Neural crest cell (in vitro differentiated cells): ENCODE results near the gene NSDHL. TPM values are rescaled to one million over a fixed set of nuclear protein-coding genes. Genes with fewer than 3 reads are reported as not detected.

Source experiments
- DNase-seq: peaks from one replicate; pipeline ENCODE4 v3.0.0; 2021; ENCODE audit warnings: low read depth, mixed read lengths, low spot score
- H3K27ac Mint-ChIP-seq: one replicate; pipeline ENCODE4 v1.8.0; 2021; ENCODE audit warnings: mild to moderate bottlenecking, mixed read lengths; ENCODE audit not compliant: unreplicated experiment
- H3K27me3 Mint-ChIP-seq: 2 replicates; pipeline ENCODE4 v1.8.0; 2021; ENCODE audit warnings: low read depth, mild to moderate bottlenecking, mixed read lengths
- H3K36me3 Mint-ChIP-seq: 2 replicates; pipeline ENCODE4 v1.8.0; 2021; ENCODE audit warnings: low read depth, mild to moderate bottlenecking, mixed read lengths
- H3K4me1 Mint-ChIP-seq: 2 replicates; pipeline ENCODE4 v1.8.0; 2021; ENCODE audit warnings: mixed read lengths
- H3K4me3 Mint-ChIP-seq: one replicate; pipeline ENCODE4 v1.8.0; 2021; ENCODE audit warnings: mild to moderate bottlenecking, mixed read lengths
- H3K9me3 Mint-ChIP-seq: 2 replicates; pipeline ENCODE4 v1.8.0; 2021; ENCODE audit warnings: mixed read lengths
- total RNA-seq: library from RNA; stranded (reverse); gene quantifications from 2 replicates; pipeline ENCODE4 v1.2.1, GENCODE V29; 2021
- TF ChIP-seq, protein P1 (sequence below): fragments of 200-600 bp; sonication (generic); conservative IDR thresholded peaks from 2 replicates; pipeline ENCODE4 v1.5.0; 2021; ENCODE audit warnings: antibody characterized with exemption, mild to moderate bottlenecking

NSDHL gene
- total RNA-seq, 1 donor from 2014 or later = 49.6 TPM

DNA sequence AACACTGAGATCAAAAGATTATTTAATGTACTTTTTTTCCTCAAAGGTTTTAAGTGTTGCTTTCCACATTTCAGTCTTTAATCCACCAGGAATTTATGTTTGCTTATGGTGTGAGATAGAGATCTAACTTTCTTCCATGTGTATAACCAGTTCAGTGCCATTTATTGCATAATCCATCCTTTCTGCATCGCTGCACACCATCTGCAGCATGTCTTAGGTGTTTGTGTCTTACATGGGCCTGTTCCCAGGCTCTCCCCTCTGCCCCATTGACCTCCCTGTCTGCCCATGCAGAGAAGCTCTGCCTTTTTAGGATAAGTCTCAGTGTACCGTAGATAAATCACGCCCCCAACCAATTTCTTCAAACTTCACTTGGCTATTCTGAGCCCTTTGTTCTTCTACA lies 30.3 kb downstream of the NSDHL start:
- no peak for DNase-seq
- TF ChIP-seq, protein P1, sequence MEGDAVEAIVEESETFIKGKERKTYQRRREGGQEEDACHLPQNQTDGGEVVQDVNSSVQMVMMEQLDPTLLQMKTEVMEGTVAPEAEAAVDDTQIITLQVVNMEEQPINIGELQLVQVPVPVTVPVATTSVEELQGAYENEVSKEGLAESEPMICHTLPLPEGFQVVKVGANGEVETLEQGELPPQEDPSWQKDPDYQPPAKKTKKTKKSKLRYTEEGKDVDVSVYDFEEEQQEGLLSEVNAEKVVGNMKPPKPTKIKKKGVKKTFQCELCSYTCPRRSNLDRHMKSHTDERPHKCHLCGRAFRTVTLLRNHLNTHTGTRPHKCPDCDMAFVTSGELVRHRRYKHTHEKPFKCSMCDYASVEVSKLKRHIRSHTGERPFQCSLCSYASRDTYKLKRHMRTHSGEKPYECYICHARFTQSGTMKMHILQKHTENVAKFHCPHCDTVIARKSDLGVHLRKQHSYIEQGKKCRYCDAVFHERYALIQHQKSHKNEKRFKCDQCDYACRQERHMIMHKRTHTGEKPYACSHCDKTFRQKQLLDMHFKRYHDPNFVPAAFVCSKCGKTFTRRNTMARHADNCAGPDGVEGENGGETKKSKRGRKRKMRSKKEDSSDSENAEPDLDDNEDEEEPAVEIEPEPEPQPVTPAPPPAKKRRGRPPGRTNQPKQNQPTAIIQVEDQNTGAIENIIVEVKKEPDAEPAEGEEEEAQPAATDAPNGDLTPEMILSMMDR = no peak
- no peaks in the 10 kb centered on the region for H3K27me3 Mint-ChIP-seq
- no peak overlapping the region for H3K27ac Mint-ChIP-seq
- H3K4me3 Mint-ChIP-seq = no peak overlapping the region
- no peaks in the 10 kb centered on the region for H3K4me1 Mint-ChIP-seq
- peaks cover 22% of the 10 kb centered on the region for H3K36me3 Mint-ChIP-seq
- H3K9me3 Mint-ChIP-seq = no peaks in the 10 kb centered on the region

DNA sequence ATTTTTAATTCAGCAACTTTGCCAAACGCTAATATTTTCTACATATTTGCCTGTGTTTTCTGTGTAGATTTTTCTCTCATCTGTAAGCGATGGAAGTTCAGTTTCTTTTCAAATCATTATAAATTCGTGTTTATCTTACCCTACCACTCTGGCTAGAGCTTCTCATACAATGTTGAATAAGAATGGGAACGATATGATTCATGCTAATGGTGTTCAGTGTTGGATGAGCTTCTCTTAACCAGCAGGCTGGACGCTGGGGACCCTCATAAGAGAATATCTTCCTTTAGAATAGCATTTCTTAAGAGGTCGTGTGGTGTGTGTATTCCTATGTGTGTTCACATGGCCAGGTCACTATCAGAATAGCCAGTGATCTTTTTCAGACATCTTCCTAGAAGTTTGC lies 31.0 kb downstream of the NSDHL start:
- Mint-ChIP-seq H3K27ac (no peak overlapping the region), H3K4me1 (no peaks in the 10 kb centered on the region), H3K27me3 (no peaks in the 10 kb centered on the region), H3K36me3 (peaks cover 22% of the 10 kb centered on the region), H3K9me3 (no peaks in the 10 kb centered on the region), H3K4me3 (no peak overlapping the region)
- TF ChIP-seq, protein P1 = no peak
- no peak for DNase-seq

DNA sequence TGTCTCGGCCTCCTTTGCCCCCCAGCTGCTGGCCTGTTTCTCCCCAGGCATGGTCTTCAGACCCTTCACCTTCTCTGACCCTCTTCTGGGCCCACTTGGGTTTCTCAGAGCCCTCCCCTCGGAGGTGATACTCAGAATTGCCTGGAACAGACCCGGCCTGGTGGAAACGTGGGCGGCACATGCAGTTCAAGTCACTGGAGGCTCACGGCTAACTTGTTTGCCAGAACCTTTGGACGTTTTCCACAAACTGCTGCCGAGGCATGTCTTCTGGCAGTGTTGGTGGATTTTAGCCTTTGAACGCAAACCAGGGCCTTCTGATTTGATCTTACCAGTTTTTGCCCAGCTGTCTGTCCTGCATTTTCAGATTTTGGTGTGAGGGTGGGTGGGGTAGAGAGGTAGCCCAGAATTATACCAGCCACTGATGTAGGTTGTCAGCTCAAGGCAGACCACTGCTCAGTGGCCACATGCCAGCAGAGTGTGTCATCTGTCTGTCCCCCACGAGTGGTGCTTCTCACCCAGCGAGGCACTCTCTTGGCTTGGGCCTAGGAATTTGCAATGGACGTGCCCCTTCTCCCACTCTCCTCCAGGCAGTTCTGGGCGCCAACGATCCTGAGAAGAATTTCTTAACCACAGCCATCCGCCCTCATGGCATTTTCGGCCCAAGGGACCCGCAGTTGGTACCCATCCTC lies 34.5 kb downstream of the NSDHL start:
- TF ChIP-seq, protein P1 = no peak
- H3K27ac Mint-ChIP-seq = no peak overlapping the region
- DNase-seq = no peak
- no peaks in the 10 kb centered on the region for H3K9me3 Mint-ChIP-seq
- no peaks in the 10 kb centered on the region for H3K4me1 Mint-ChIP-seq
- no peaks in the 10 kb centered on the region for H3K27me3 Mint-ChIP-seq
- H3K4me3 Mint-ChIP-seq = no peak overlapping the region
- peaks cover 22% of the 10 kb centered on the region for H3K36me3 Mint-ChIP-seq

DNA sequence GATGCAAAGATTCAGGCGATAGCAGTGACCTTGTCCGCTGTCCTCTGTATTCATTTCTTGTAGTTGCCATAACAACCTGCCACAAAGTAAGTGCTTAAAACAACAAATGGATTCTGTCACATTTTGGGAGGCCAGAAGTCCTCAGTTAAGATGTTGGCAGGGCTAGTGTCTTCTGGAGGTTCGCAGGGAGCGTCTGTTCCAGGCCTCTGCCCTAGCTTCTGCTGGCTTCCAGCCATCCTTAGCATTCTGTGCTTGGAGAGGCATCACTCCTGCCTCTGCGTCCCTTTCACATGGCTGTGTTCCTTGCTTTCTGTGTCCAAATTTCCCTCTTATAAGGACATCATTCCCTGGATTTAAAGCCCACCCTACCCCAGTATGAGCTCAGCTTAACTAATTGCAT lies 35.5 kb downstream of the NSDHL start:
- no peaks in the 10 kb centered on the region for H3K9me3 Mint-ChIP-seq
- DNase-seq = no peak

DNA sequence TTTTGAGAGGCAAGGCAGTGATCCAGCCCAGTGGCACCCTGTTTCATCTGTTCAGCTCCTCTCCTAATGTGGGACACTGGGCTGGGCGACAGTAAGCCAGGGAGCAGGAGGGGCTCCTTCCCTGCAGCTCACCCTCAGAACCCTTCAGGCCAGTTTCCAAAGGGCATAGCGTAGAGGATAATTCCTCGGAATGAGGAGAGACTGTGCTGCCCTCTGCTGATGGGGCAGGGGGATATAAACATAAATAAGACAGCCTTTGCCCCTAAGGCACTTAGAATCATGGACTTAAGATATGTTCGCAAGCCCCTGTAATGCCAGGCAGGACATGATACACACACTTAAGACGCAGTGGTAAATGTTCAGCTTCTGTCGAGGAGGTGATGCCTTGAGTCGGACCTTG lies 39.1 kb downstream of the NSDHL start:
- H3K27ac Mint-ChIP-seq = no peak overlapping the region
- no peak overlapping the region for H3K4me3 Mint-ChIP-seq
- TF ChIP-seq, protein P1 = peak; percentile 12
- DNase-seq = no peak
- peaks cover 17% of the 10 kb centered on the region for H3K36me3 Mint-ChIP-seq
- H3K27me3 Mint-ChIP-seq = no peaks in the 10 kb centered on the region
- no peaks in the 10 kb centered on the region for H3K4me1 Mint-ChIP-seq
- peaks cover under 1% of the 10 kb centered on the region for H3K9me3 Mint-ChIP-seq

More for the DNA sequence above, 35.5 kb downstream of the NSDHL start:
- TF ChIP-seq, protein P1 = no peak
- Mint-ChIP-seq H3K4me1 (no peaks in the 10 kb centered on the region), H3K36me3 (peaks cover 19% of the 10 kb centered on the region), H3K4me3 (no peak overlapping the region), H3K27me3 (no peaks in the 10 kb centered on the region), H3K27ac (no peak overlapping the region)
